Thymus (tissue), 11 donors: ENCODE data around the gene STRA6. TPM values are rescaled to one million over a fixed set of nuclear protein-coding genes. Genes with fewer than 3 reads are reported as not detected.

Experiments used
- DNase-seq, 9 donors: peaks; one replicate each; pipeline ENCODE4 v3.0.0-alpha.2; 2013; ENCODE audit warnings: low spot score in 9 of 9, low read depth in 6 of 9, missing footprints in 1 of 9
- H3K27ac ChIP-seq, 2 donors: one replicate each; pipeline ENCODE4 v1.5.1; 2013; ENCODE audit warnings: control low read depth in 1 of 2, low read depth in 1 of 2, low read length in 1 of 2, mild to moderate bottlenecking in 1 of 2, moderate library complexity in 1 of 2
- H3K27me3 ChIP-seq, 2 donors: one replicate each; pipeline ENCODE4 v1.5.1; 2013; ENCODE audit warnings: low read length in 1 of 2; ENCODE audit not compliant: control insufficient read depth in 2 of 2, insufficient read depth in 1 of 2
- H3K36me3 ChIP-seq, 2 donors: one replicate each; pipeline ENCODE4 v1.5.1; 2013; ENCODE audit warnings: low read length in 1 of 2, mild to moderate bottlenecking in 1 of 2, moderate library complexity in 1 of 2; ENCODE audit not compliant: control insufficient read depth in 2 of 2, insufficient read depth in 2 of 2
- H3K4me1 ChIP-seq, 2 donors: one replicate each; pipeline ENCODE4 v1.5.1; 2013; ENCODE audit warnings: low read length in 2 of 2; ENCODE audit not compliant: control insufficient read depth in 2 of 2, insufficient read depth in 2 of 2
- H3K4me3 ChIP-seq, 2 donors: one replicate each; pipeline ENCODE4 v1.5.1; 2013; ENCODE audit warnings: low read length in 2 of 2, control low read depth in 1 of 2, mild to moderate bottlenecking in 1 of 2
- H3K9me3 ChIP-seq, 2 donors: one replicate each; pipeline ENCODE4 v1.5.1; 2013; ENCODE audit warnings: low read length in 1 of 2, mild to moderate bottlenecking in 1 of 2; ENCODE audit not compliant: control insufficient read depth in 2 of 2, insufficient read depth in 1 of 2
- WGBS: extraction: QIAGEN DNeasy Blood & Tissue Kit; methylation state at CpG from one replicate; pipeline ENCODE4 v1.1.7; 2013; 5-methylcytosine and 5-hydroxymethylcytosine counted together
- polyA plus RNA-seq: library from polyadenylated mRNA; stranded (reverse); fragments of 200-250 nt; gene quantifications from one replicate; pipeline ENCODE4 v1.2.3, GENCODE V29; 2013
- total RNA-seq: library from RNA; stranded (reverse); fragments of 120-200 nt; gene quantifications from one replicate; pipeline ENCODE4 v1.2.4, GENCODE V29; 2013
- donor health status: healthy.

STRA6 gene
- total and polyA plus RNA-seq, 2 donors = 0.68 to 2.6 TPM

- no peak overlapping the region for H3K27ac ChIP-seq
- H3K4me3 ChIP-seq = no peak overlapping the region
- WGBS = 12% methylated on average over 53 of the region's 53 CpGs
- H3K9me3 ChIP-seq = peaks cover 5 to 29% of the 10 kb centered on the region in 2 donors
- no peak for DNase-seq
- H3K4me1 ChIP-seq = peaks cover 4 to 24% of the 10 kb centered on the region in 2 donors
- H3K27me3 ChIP-seq = peaks cover 90 to 100% of the 10 kb centered on the region in 2 donors
- no peaks in the 10 kb centered on the region for H3K36me3 ChIP-seq
Observed at GRCh38 chr15:74134387-74135027, 68.1 kb downstream of the STRA6 start.

GRCh38 chr15:74133694-74134386 lies 68.7 kb downstream of the STRA6 start:
- no peak overlapping the region for H3K4me3 ChIP-seq
- no peaks in the 10 kb centered on the region for H3K36me3 ChIP-seq
- peaks cover 5 to 31% of the 10 kb centered on the region in 2 donors for H3K9me3 ChIP-seq
- DNase-seq = no peak
- 12% methylated on average over 71 of the region's 71 CpGs for WGBS
- H3K27me3 ChIP-seq = peaks cover 91 to 100% of the 10 kb centered on the region in 2 donors
- H3K27ac ChIP-seq = no peak overlapping the region
- peaks cover 4 to 24% of the 10 kb centered on the region in 2 donors for H3K4me1 ChIP-seq

- DNase-seq = no peak
- Histone ChIP-seq H3K36me3 (no peaks in the 10 kb centered on the region), H3K4me3 (no peak overlapping the region), H3K9me3 (peaks cover 5 to 35% of the 10 kb centered on the region in 2 donors), H3K27ac (no peak overlapping the region), H3K27me3 (peaks cover 95 to 100% of the 10 kb centered on the region in 2 donors), H3K4me1 (peaks cover 4 to 24% of the 10 kb centered on the region in 2 donors)
- WGBS = 11% methylated on average over 90 of the region's 90 CpGs
Observed at GRCh38 chr15:74132681-74133651, 69.6 kb downstream of the STRA6 start.

- Histone ChIP-seq H3K27ac (no peak overlapping the region), H3K27me3 (peaks cover 96 to 100% of the 10 kb centered on the region in 2 donors), H3K9me3 (peaks cover 5 to 35% of the 10 kb centered on the region in 2 donors), H3K36me3 (no peaks in the 10 kb centered on the region), H3K4me3 (no peak overlapping the region), H3K4me1 (peaks cover 4 to 20% of the 10 kb centered on the region in 2 donors)
- DNase-seq = no peak
- WGBS = 15% methylated on average over 20 of the region's 20 CpGs
Observed at GRCh38 chr15:74131628-74132413, 70.8 kb downstream of the STRA6 start.

GRCh38 chr15:74130849-74131627 lies 71.5 kb downstream of the STRA6 start:
- H3K4me1 ChIP-seq = peaks cover 0 to 15% of the 10 kb centered on the region in 2 donors
- no peak overlapping the region for H3K4me3 ChIP-seq
- DNase-seq = no peak
- peaks cover 5 to 34% of the 10 kb centered on the region in 2 donors for H3K9me3 ChIP-seq
- 13% methylated on average over 28 of the region's 28 CpGs for WGBS
- H3K27ac ChIP-seq = no peak overlapping the region
- H3K36me3 ChIP-seq = no peaks in the 10 kb centered on the region
- H3K27me3 ChIP-seq = peaks cover 92 to 98% of the 10 kb centered on the region in 2 donors

GRCh38 chr15:74130155-74130848 lies 72.3 kb downstream of the STRA6 start, which contains the start of gene ISLR2:
ISLR2 (plus strand) TSS chr15:74130586; CDS start chr15:74132755, 2,169 bp downstream.
- peaks cover 85 to 93% of the 10 kb centered on the region in 2 donors for H3K27me3 ChIP-seq
- peaks cover 5 to 28% of the 10 kb centered on the region in 2 donors for H3K9me3 ChIP-seq
- no peak for DNase-seq
- 5% methylated on average over 53 of the region's 53 CpGs for WGBS
- H3K4me3 ChIP-seq = no peak within 1 kb of the TSS
- no peaks in the 10 kb centered on the region for H3K36me3 ChIP-seq
- peaks cover 0 to 11% of the 10 kb centered on the region in 2 donors for H3K4me1 ChIP-seq
- no peak within 1 kb of the TSS for H3K27ac ChIP-seq

GRCh38 chr15:74129586-74130154 lies 72.9 kb downstream of the STRA6 start:
- peaks cover 79 to 87% of the 10 kb centered on the region in 2 donors for H3K27me3 ChIP-seq
- WGBS = 5% methylated on average over 40 of the region's 40 CpGs
- no peak overlapping the region for H3K27ac ChIP-seq
- peaks cover 5 to 21% of the 10 kb centered on the region in 2 donors for H3K9me3 ChIP-seq
- H3K4me1 ChIP-seq = peaks cover 0 to 11% of the 10 kb centered on the region in 2 donors
- H3K4me3 ChIP-seq = no peak overlapping the region
- no peaks in the 10 kb centered on the region for H3K36me3 ChIP-seq
- DNase-seq = no peak
